NB4 (cell line): ENCODE data around the gene KRAS.
"Not testable (repeated sequence)": the region's sequence is repeated elsewhere in the genome, so short reads cannot be mapped to it uniquely, and the experiment has no call there.

Experiments used
- DNase-seq: peaks from one replicate; pipeline ENCODE4 v3.0.0; 2010; ENCODE audit warnings: low read depth
- H3K4me3 ChIP-seq: one replicate; pipeline ENCODE4 v1.5.1; 2011; ENCODE audit warnings: mild to moderate bottlenecking, low read depth, low read length, moderate library complexity
- MYC ChIP-seq: IDR thresholded peaks from 2 replicates; pipeline ENCODE4 v1.6.1; 2011; ENCODE audit warnings: low read depth, low read length
- POLR2A ChIP-seq: IDR thresholded peaks from 2 replicates; pipeline ENCODE4 v1.6.1; 2011; ENCODE audit warnings: mild to moderate bottlenecking; ENCODE audit not compliant: insufficient read length; ENCODE audit errors: extremely low read depth
- TF ChIP-seq, protein P1 (sequence below): IDR thresholded peaks from 2 replicates; pipeline ENCODE4 v1.6.1; 2011; ENCODE audit warnings: low read depth, low read length
- TF ChIP-seq, protein P2 (sequence below): IDR thresholded peaks from one replicate; pipeline ENCODE4 v1.5.1; 2012; ENCODE audit warnings: low read depth, low read length

The KRAS gene

DNA sequence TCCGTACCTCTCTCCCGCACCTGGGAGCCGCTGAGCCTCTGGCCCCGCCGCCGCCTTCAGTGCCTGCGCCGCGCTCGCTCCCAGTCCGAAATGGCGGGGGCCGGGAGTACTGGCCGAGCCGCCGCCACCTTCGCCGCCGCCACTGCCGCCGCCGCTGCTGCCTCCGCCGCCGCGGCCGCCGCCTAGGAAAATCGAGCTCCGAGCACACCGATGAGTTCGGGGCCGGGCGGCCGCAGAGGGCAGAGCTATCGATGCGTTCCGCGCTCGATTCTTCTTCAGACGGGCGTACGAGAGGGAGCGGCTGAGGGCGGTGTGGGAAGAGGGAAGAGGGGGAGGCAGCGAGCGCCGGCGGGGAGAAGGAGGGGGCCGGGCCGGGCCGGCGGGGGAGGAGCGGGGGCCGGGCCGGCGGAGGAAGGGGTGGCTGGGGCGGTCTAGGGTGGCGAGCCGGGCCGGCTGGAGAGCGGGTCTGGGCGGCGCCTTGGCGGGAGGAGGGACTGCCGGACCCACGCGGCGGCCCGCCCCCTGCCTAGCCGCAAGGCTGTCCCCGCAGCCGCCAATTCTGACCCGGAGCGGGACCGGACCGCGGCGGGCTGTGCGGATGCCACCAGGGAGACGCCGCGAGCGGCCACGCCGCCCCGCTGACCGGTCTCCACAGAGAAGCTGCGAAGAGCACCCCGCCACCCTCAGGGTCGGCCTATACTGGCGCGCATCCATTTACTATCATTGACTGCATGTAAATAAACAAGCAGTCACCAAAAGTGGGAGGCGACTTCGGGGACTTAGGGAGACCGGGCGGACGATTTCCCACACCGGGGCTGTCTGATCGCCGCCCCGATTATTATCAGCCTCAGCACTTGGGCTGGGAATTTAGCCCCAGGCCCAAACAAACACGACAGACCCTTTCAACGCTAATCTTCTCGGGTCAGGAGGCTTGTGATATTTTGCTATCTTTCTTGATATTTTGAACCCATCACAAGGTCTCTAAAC is at the start of gene KRAS:
KRAS (minus strand) TSS at position 186 of the 987 bp plus-strand sequence.
- peak; percentile 100 for DNase-seq
- peak within 1 kb of the TSS; percentile 71 for H3K4me3 ChIP-seq
- TF ChIP-seq POLR2A (peak; percentile 93), MYC (peak; percentile 85)
- TF ChIP-seq, protein P1, sequence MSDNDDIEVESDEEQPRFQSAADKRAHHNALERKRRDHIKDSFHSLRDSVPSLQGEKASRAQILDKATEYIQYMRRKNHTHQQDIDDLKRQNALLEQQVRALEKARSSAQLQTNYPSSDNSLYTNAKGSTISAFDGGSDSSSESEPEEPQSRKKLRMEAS: peak; percentile 65
- TF ChIP-seq, protein P2, sequence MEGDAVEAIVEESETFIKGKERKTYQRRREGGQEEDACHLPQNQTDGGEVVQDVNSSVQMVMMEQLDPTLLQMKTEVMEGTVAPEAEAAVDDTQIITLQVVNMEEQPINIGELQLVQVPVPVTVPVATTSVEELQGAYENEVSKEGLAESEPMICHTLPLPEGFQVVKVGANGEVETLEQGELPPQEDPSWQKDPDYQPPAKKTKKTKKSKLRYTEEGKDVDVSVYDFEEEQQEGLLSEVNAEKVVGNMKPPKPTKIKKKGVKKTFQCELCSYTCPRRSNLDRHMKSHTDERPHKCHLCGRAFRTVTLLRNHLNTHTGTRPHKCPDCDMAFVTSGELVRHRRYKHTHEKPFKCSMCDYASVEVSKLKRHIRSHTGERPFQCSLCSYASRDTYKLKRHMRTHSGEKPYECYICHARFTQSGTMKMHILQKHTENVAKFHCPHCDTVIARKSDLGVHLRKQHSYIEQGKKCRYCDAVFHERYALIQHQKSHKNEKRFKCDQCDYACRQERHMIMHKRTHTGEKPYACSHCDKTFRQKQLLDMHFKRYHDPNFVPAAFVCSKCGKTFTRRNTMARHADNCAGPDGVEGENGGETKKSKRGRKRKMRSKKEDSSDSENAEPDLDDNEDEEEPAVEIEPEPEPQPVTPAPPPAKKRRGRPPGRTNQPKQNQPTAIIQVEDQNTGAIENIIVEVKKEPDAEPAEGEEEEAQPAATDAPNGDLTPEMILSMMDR: no peak

DNA sequence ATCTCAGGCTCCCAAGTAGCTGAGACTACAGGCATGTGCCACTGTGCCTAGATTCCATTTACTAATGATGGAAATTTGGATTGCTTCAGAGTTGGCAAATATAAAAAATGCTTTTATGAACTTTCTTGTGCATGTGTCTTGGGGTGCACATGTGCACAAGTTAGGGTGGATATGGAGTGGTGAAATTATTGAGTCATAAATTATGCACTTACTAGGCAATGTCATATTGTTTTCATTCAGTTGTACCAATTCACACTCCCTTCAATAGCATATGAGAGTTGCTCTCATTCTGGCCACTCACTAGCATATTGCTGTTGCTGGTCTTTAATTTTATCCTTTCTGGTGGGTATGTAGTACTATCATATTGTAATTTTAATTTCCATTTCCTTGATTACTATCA is 45.7 kb upstream of the KRAS start:
- H3K4me3 ChIP-seq: no peak overlapping the region
- DNase-seq: no peak
- TF ChIP-seq, protein P1: no peak
- TF ChIP-seq POLR2A (no peak), MYC (no peak)
- TF ChIP-seq, protein P2: no peak

DNA sequence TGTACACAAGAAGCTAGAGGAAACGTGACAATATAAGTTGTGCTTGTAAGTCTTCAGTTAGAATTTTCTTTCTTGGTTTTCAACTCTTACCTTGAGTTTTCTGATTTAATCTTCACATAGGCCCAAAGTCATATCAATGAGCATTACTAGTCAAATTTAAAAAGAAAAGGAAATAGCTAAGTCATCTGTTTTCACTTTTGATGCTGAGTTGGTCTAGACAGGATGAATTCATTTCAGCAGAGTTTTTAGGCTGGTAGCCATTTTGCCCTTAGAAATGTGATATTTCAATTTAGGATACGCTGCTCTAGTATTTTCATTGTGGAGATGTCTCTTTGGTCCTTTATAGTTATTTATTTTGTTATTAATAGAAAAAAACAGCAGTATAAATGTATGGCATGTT is 44.6 kb upstream of the KRAS start:
- TF ChIP-seq POLR2A: no peak
- TF ChIP-seq, protein P2: no peak
- TF ChIP-seq MYC: no peak
- TF ChIP-seq, protein P1: no peak
- DNase-seq: no peak
- H3K4me3 ChIP-seq: no peak overlapping the region

DNA sequence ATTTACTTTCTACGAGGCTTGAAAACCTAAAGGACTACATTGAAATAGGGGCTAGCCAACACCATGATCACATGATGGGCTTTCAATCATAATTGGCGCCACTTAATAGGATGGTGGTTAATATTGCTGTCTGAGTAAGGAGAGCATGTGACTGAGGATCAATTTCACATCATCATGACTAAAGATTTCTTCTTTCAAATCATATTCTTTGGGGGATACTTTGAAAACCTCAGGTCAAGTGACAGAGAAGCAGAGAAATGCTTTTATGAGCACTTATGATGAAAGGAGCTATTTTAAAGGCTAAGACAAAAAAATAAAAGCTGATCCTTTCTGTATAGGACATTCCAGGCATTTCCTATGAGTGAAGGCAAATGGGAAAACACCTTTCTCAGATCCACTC is 42.9 kb upstream of the KRAS start:
- TF ChIP-seq, protein P1: no peak
- TF ChIP-seq POLR2A: no peak
- TF ChIP-seq, protein P2: no peak
- no peak overlapping the region for H3K4me3 ChIP-seq
- DNase-seq: no peak

DNA sequence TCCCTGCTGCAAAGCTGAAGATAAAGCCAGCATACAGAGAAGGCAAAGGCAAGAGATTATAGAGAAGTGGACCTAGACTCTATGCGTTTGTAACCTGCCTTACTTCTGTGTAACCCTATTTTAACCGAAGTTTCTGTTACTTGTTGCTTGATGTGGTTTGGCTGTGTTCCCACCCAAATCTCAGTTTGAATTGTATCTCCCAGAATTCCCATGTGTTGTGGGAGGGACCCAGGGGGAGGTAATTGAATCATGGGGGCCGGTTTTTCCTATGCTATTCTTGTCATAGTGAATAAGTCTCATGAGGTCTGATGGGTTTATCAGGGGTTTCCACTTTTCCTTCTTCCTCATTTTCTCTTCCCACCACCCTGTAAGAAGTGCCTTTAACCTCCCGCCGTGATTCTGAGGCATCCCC is 42.1 kb upstream of the KRAS start:
- H3K4me3 ChIP-seq, DNase-seq: not testable (repeated sequence)

DNA sequence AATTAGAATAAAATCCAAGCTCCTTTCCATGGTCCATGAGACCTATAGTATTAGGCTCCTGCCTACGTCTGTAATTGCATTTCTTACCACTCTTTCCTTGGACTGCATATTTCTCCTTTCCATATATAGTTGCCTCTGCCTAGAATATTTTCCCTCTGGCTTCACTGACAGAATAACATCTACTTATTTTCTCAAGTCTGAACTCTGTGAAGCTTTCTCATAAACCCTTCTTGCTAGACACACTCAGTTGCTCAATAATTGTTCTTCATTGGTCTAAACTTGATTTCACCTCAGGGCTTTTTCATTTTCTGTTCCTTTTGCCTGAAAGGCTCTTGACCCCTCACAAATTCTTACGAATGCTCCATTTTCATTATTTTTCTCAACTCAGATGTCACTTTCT is 36.9 kb upstream of the KRAS start:
- TF ChIP-seq MYC (no peak), POLR2A (no peak)
- TF ChIP-seq, protein P1: no peak
- TF ChIP-seq, protein P2: no peak
- DNase-seq: no peak
- no peak overlapping the region for H3K4me3 ChIP-seq
